DMS 273 (cell line): ENCODE results near the gene TRAF5.
"Not testable (repeated sequence)": the region's sequence is repeated elsewhere in the genome, so short reads cannot be mapped to it uniquely, and the experiment has no call there.

Experiments used
- DNase-seq: peaks from one replicate; lab custom pipeline; 2025; ENCODE audit not compliant: unreplicated experiment; lab: John Stamatoyannopoulos, UW

TRAF5 gene

GRCh38 chr1:211376807-211377470 lies 50.3 kb downstream of the TRAF5 start:
- DNase-seq, result no peak

GRCh38 chr1:211377539-211378450 lies 51.2 kb downstream of the TRAF5 start:
- DNase-seq, result no peak

GRCh38 chr1:211378844-211379243 lies 52.2 kb downstream of the TRAF5 start:
- no peak for DNase-seq

- DNase-seq, result no peak
These were observed 52.8 kb downstream of the TRAF5 start for GRCh38 chr1:211379446-211379845.

GRCh38 chr1:211381481-211382181 lies 55.0 kb downstream of the TRAF5 start:
- DNase-seq, result no peak

GRCh38 chr1:211382182-211382713 lies 55.6 kb downstream of the TRAF5 start:
- DNase-seq, result no peak

GRCh38 chr1:211382714-211383480 lies 56.3 kb downstream of the TRAF5 start:
- peak; percentile 97 for DNase-seq

GRCh38 chr1:211384524-211384923 lies 57.9 kb downstream of the TRAF5 start:
- DNase-seq, result no peak

- no peak for DNase-seq
These were observed 60.3 kb downstream of the TRAF5 start for GRCh38 chr1:211386921-211387320.

GRCh38 chr1:211390829-211391228 lies 64.2 kb downstream of the TRAF5 start:
- DNase-seq, result not testable (repeated sequence)

GRCh38 chr1:211393203-211393602 lies 66.6 kb downstream of the TRAF5 start:
- DNase-seq, result no peak

GRCh38 chr1:211398266-211398930 lies 71.8 kb downstream of the TRAF5 start:
- not testable (repeated sequence) for DNase-seq

GRCh38 chr1:211399851-211400393 lies 73.3 kb downstream of the TRAF5 start:
- not testable (repeated sequence) for DNase-seq

GRCh38 chr1:211401751-211402150 lies 75.1 kb downstream of the TRAF5 start:
- DNase-seq, result not testable (repeated sequence)

GRCh38 chr1:211406086-211406485 lies 79.5 kb downstream of the TRAF5 start:
- DNase-seq, result not testable (repeated sequence)

- DNase-seq, result not testable (repeated sequence)
These were observed 81.1 kb downstream of the TRAF5 start for GRCh38 chr1:211407749-211408148.

GRCh38 chr1:211411639-211412038 lies 85.0 kb downstream of the TRAF5 start:
- DNase-seq, result no peak

- DNase-seq, result no peak
These were observed 89.1 kb downstream of the TRAF5 start for GRCh38 chr1:211415700-211416099.

GRCh38 chr1:211416246-211416627 lies 89.6 kb downstream of the TRAF5 start:
- peak; percentile 77 for DNase-seq
